K562 (cell line): Measurements from ENCODE around the gene RALGPS1.

Source experiments
- CREB1 ChIP-seq, 2 experiments: sonication (generic) in 1 of 2; formaldehyde crosslinking in 1 of 2; IDR thresholded peaks; 2 replicates each; pipeline versions ENCODE4 v1.6.1 to v1.8.0; 2012 to 2022; ENCODE audit warnings: inconsistent platforms in 1 of 2, mild to moderate bottlenecking in 1 of 2, missing genetic modification reagents in 1 of 2, moderate library complexity in 1 of 2
- ERF ChIP-seq: fragments of 450-650 bp; formaldehyde crosslinking; IDR thresholded peaks from 2 replicates; pipeline ENCODE4 v1.4.0; 2020; ENCODE audit warnings: mild to moderate bottlenecking, mixed read lengths
- JUNB ChIP-seq: fragments of 450-650 bp; formaldehyde crosslinking; conservative IDR thresholded peaks from 2 replicates; pipeline ENCODE4 v1.4.0; 2020; ENCODE audit warnings: mild to moderate bottlenecking
- NR3C1 ChIP-seq: sonication (generic); formaldehyde crosslinking; IDR thresholded peaks from 2 replicates; pipeline ENCODE4 v1.8.1; 2022; ENCODE audit warnings: missing genetic modification reagents
- POLR2A ChIP-seq: fragments of 450-650 bp; conservative IDR thresholded peaks from 2 replicates; pipeline ENCODE4 v1.6.1; 2016
- RAD21 ChIP-seq, 2 experiments: fragments of 250-450 bp in 1 of 2; fragments of 450-650 bp in 1 of 2; sonication (Bioruptor Pico) in 1 of 2; formaldehyde crosslinking in 1 of 2; IDR thresholded peaks in 1 of 2; conservative IDR thresholded peaks in 1 of 2; 2 replicates each; pipeline versions ENCODE4 v1.4.0 to v1.8.0; 2020 to 2022; ENCODE audit warnings: mild to moderate bottlenecking in 2 of 2, moderate library complexity in 1 of 2
- RFX5 ChIP-seq: IDR thresholded peaks from 2 replicates; pipeline ENCODE4 v1.6.1; 2011; ENCODE audit warnings: low read depth, mild to moderate bottlenecking, improper control_type of control experiment, low read length
- SREBF1 ChIP-seq: fragments of 150-350 bp; IDR thresholded peaks from 2 replicates; pipeline ENCODE4 v1.6.1; 2014; ENCODE audit warnings: antibody characterized with exemption, low read depth, low read length, borderline replicate concordance
- TRIM28 ChIP-seq: fragments of 450-650 bp; IDR thresholded peaks from 2 replicates; pipeline ENCODE4 v1.6.1; 2017

- no peak for TF ChIP-seq TRIM28
- no peak for TF ChIP-seq RAD21 (CRISPR knock-in tag; conservative IDR thresholded peaks at IDR 0.05 in 1 of 2, IDR thresholded peaks at IDR 0.05 in 1 of 2)
- no peak for TF ChIP-seq POLR2A
- no peak for TF ChIP-seq JUNB (CRISPR knock-in tag)
- no peak for TF ChIP-seq ERF (CRISPR knock-in tag)
- no peak for TF ChIP-seq SREBF1
- TF ChIP-seq CREB1 (IDR thresholded peaks at IDR 0.05): no peak
- no peak for TF ChIP-seq CREB1 (CRISPR knock-in tag; IDR thresholded peaks at IDR 0.05)
- no peak for TF ChIP-seq RFX5
- TF ChIP-seq NR3C1 (CRISPR knock-in tag): no peak
These were observed 350.1 kb downstream of the RALGPS1 start, which contains the start of gene GARNL3 for GRCh38 chr9:127264462-127265219.
